Measurements from ENCODE around the gene GPATCH1.

DNA sequence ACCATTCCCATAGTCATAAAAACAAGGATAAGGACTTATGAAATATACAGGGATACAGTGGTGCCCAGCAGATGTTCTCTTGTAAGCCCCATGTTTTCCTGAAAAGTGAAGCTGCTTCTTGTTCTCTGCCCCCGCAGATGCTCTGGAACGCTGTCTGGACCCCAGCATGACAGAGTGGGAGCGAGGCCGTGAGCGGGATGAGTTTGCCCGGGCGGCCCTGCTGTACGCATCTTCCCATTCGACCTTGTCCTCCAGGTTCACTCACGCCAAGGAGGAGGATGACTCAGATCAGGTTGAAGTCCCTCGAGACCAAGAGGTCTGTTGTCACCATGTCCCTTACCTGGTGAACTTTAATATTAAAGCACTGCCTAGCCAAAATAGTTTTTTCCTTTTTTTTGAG lies 30.6 kb downstream of the GPATCH1 start:
- no peak for TF ChIP-seq POLR2A (IDR thresholded peaks at IDR 0.05)
- TF ChIP-seq, protein P1, sequence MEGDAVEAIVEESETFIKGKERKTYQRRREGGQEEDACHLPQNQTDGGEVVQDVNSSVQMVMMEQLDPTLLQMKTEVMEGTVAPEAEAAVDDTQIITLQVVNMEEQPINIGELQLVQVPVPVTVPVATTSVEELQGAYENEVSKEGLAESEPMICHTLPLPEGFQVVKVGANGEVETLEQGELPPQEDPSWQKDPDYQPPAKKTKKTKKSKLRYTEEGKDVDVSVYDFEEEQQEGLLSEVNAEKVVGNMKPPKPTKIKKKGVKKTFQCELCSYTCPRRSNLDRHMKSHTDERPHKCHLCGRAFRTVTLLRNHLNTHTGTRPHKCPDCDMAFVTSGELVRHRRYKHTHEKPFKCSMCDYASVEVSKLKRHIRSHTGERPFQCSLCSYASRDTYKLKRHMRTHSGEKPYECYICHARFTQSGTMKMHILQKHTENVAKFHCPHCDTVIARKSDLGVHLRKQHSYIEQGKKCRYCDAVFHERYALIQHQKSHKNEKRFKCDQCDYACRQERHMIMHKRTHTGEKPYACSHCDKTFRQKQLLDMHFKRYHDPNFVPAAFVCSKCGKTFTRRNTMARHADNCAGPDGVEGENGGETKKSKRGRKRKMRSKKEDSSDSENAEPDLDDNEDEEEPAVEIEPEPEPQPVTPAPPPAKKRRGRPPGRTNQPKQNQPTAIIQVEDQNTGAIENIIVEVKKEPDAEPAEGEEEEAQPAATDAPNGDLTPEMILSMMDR (IDR thresholded peaks at IDR 0.05): no peak

All from esophagus squamous epithelium (tissue), 4 donors.